ENCODE data around the gene PTPA. TPM values are rescaled to one million over a fixed set of nuclear protein-coding genes. Genes with fewer than 3 reads are reported as not detected.

PTPA gene
- total RNA-seq, 4 donors from 2014 or later: 58.7 to 100 (median 71.6) TPM

GRCh38 chr9:129069862-129070641 lies 41.2 kb upstream of the PTPA start:
- no peak for TF ChIP-seq POLR2AphosphoS5 (IDR thresholded peaks at IDR 0.05)
- TF ChIP-seq EP300 (IDR thresholded peaks at IDR 0.05): no peak
- no peak for TF ChIP-seq CTCF (IDR thresholded peaks at IDR 0.05)
- no peak for TF ChIP-seq POLR2A (IDR thresholded peaks at IDR 0.05)
- no peaks in the 10 kb centered on the region for H3K4me1 ChIP-seq
- H3K27ac ChIP-seq: peak overlapping the region in 1 of 4 donors; percentile 2
- no peaks in the 10 kb centered on the region for H3K27me3 ChIP-seq
- ATAC-seq: no peak
- 95% methylated on average over 3 of the region's 26 CpGs; no CpG with 5 or more reads in 1 of the 2 donors for WGBS, 2 donors (ENCODE audit: low coverage in 1 of 2)
- peaks cover 0 to 60% of the 10 kb centered on the region in 2 donors for H3K36me3 ChIP-seq
- no peaks in the 10 kb centered on the region for H3K9me3 ChIP-seq
- H3K4me3 ChIP-seq: no peak overlapping the region

- TF ChIP-seq CTCF (IDR thresholded peaks at IDR 0.05) (no peak), POLR2AphosphoS5 (IDR thresholded peaks at IDR 0.05) (no peak), EP300 (IDR thresholded peaks at IDR 0.05) (no peak), POLR2A (IDR thresholded peaks at IDR 0.05) (no peak)
- no peaks in the 10 kb centered on the region for H3K9me3 ChIP-seq
- H3K27me3 ChIP-seq: no peaks in the 10 kb centered on the region
- 53% methylated on average over 2 of the region's 21 CpGs; no CpG with 5 or more reads in 1 of the 2 donors for WGBS, 2 donors (ENCODE audit: low coverage in 1 of 2)
- H3K27ac ChIP-seq: no peak overlapping the region
- ATAC-seq: no peak
- H3K36me3 ChIP-seq: peaks cover 0 to 51% of the 10 kb centered on the region in 2 donors
- no peaks in the 10 kb centered on the region for H3K4me1 ChIP-seq
- no peak overlapping the region for H3K4me3 ChIP-seq
Measured at GRCh38 chr9:129070696-129071525, 40.3 kb upstream of the PTPA start.

- H3K36me3 ChIP-seq: peaks cover 0 to 47% of the 10 kb centered on the region in 2 donors
- H3K4me1 ChIP-seq: no peaks in the 10 kb centered on the region
- WGBS, 2 donors (ENCODE audit: low coverage in 1 of 2): 45 to 52% methylated on average over 5 to 6 of the region's 10 CpGs
- H3K4me3 ChIP-seq: no peak overlapping the region
- no peak overlapping the region for H3K27ac ChIP-seq
- TF ChIP-seq POLR2AphosphoS5 (IDR thresholded peaks at IDR 0.05): no peak
- TF ChIP-seq EP300 (IDR thresholded peaks at IDR 0.05): no peak
- TF ChIP-seq POLR2A (IDR thresholded peaks at IDR 0.05): no peak
- no peak for TF ChIP-seq CTCF (IDR thresholded peaks at IDR 0.05)
- no peaks in the 10 kb centered on the region for H3K9me3 ChIP-seq
- H3K27me3 ChIP-seq: no peaks in the 10 kb centered on the region
- ATAC-seq: no peak
Measured at GRCh38 chr9:129071526-129072126, 39.6 kb upstream of the PTPA start.

- no peaks in the 10 kb centered on the region for H3K9me3 ChIP-seq
- H3K27me3 ChIP-seq: no peaks in the 10 kb centered on the region
- TF ChIP-seq EP300 (IDR thresholded peaks at IDR 0.05): no peak
- TF ChIP-seq POLR2A (IDR thresholded peaks at IDR 0.05): no peak
- no peak for TF ChIP-seq CTCF (IDR thresholded peaks at IDR 0.05)
- TF ChIP-seq POLR2AphosphoS5 (IDR thresholded peaks at IDR 0.05): no peak
- H3K27ac ChIP-seq: no peak overlapping the region
- no peak for ATAC-seq
- 17 to 39% methylated on average over 3 of the region's 9 CpGs for WGBS, 2 donors (ENCODE audit: low coverage in 1 of 2)
- H3K4me1 ChIP-seq: no peaks in the 10 kb centered on the region
- no peak overlapping the region for H3K4me3 ChIP-seq
- H3K36me3 ChIP-seq: peaks cover 0 to 45% of the 10 kb centered on the region in 2 donors
Measured at GRCh38 chr9:129072171-129072570, 39.0 kb upstream of the PTPA start.
